Kidney (tissue), 14 donors: ENCODE results near the gene URI1. TPM values are rescaled to one million over a fixed set of nuclear protein-coding genes. Genes with fewer than 3 reads are reported as not detected.

Experiments
- DNase-seq, 5 donors: peaks; one replicate each; pipeline ENCODE4 v3.0.0-alpha.2; 2013 to 2020
- FAIRE-seq: peaks from 2 replicates; lab custom pipeline; 2012; peaks lifted over from hg19 to GRCh38; lab: Jason Lieb, UNC
- H3K27ac ChIP-seq, 2 donors: one replicate each; pipeline ENCODE4 v1.7.0; 2013; ENCODE audit warnings: low read depth in 2 of 2, low read length in 2 of 2, inconsistent platforms in 1 of 2
- H3K27me3 ChIP-seq: one replicate; pipeline ENCODE4 v1.7.1; 2013; ENCODE audit warnings: low read length, inconsistent platforms; ENCODE audit not compliant: control insufficient read depth, insufficient read depth
- H3K36me3 ChIP-seq, 3 donors: one replicate each; pipeline versions ENCODE4 v1.7.0 to v1.7.1; 2013; ENCODE audit warnings: low read length in 3 of 3, control low read depth in 1 of 3, inconsistent platforms in 1 of 3; ENCODE audit not compliant: insufficient read depth in 3 of 3, control insufficient read depth in 2 of 3
- H3K4me1 ChIP-seq, 3 donors: one replicate each; pipeline versions ENCODE4 v1.7.0 to v1.7.1; 2013; ENCODE audit warnings: low read length in 3 of 3, inconsistent platforms in 1 of 3, low read depth in 1 of 3; ENCODE audit not compliant: control insufficient read depth in 2 of 3, insufficient read depth in 2 of 3
- H3K4me3 ChIP-seq, 3 donors: one replicate each; pipeline versions ENCODE4 v1.7.0 to v1.8.1; 2013; ENCODE audit warnings: low read length in 3 of 3, control low read depth in 1 of 3, inconsistent platforms in 1 of 3
- H3K9ac ChIP-seq, 3 donors: one replicate each; pipeline versions ENCODE4 v1.7.0 to v1.7.1; 2013; ENCODE audit warnings: low read length in 3 of 3, control low read depth in 1 of 3, inconsistent platforms in 1 of 3
- H3K9me3 ChIP-seq, 3 donors: one replicate each; pipeline versions ENCODE4 v1.7.0 to v1.7.1; 2013; ENCODE audit warnings: low read length in 3 of 3, control low read depth in 1 of 3, inconsistent platforms in 1 of 3; ENCODE audit not compliant: control insufficient read depth in 2 of 3, insufficient read depth in 1 of 3
- CTCF ChIP-seq: IDR thresholded peaks from 3 replicates; pipeline ENCODE4 v1.5.1; 2012; ENCODE audit warnings: mild to moderate bottlenecking, moderate library complexity, borderline replicate concordance; ENCODE audit not compliant: insufficient read depth; ENCODE audit errors: extremely low read depth
- intact Hi-C: fragments of 100-400 bp; cut with DNase I; formaldehyde crosslinking; loops from one replicate; pipeline ENCODE4 v1.11.1; 2022
- polyA plus RNA-seq: library from polyadenylated mRNA; stranded (reverse); fragments of 350-450 nt; fragmentation: Illumina TruSeq; extraction: RNeasy Lipid Tissue Mini Kit (QIAGEN cat#74804); gene quantifications from one replicate; pipeline ENCODE4 v1.2.3, GENCODE V29; 2014; ENCODE audit warnings: low read depth, low replicate concordance; ENCODE audit not compliant: insufficient read depth
- total RNA-seq: library from RNA; stranded (reverse); fragmentation: NEBNext Ultra II Directional; extraction: Animal tissue kit (Norgen Biotek cat#: 25700); gene quantifications from one replicate; pipeline ENCODE4 v1.2.1, GENCODE V29; 2021
- donor health status: control.
- donor health status: control.
- donor health status: control.
- donor health status: control.
- donor health status: control.
- donor health status: DM: yes; HTN: yes; CAD: no.
- donor health status: Normal renal cell carcinoma (clear cell type).

Gene URI1
- total and polyA plus RNA-seq, 2 donors from 2014 or later: 34.8 to 56.3 TPM

GRCh38 chr19:30062907-30063649 is 121.0 kb downstream of the URI1 start:
- TF ChIP-seq CTCF: no peak
- Histone ChIP-seq H3K4me1 (no peaks in the 10 kb centered on the region), H3K9me3 (no peaks in the 10 kb centered on the region), H3K36me3 (no peaks in the 10 kb centered on the region), H3K27me3 (no peaks in the 10 kb centered on the region), H3K9ac (no peak overlapping the region), H3K4me3 (no peak overlapping the region), H3K27ac (no peak overlapping the region)
- intact Hi-C loops: no loop called here
- DNase-seq (peak in 1 of 5 donors; percentile 39), FAIRE-seq (no peak)

- no peaks in the 10 kb centered on the region for H3K9me3 ChIP-seq
- no peak overlapping the region for H3K27ac ChIP-seq
- H3K4me1 ChIP-seq: no peaks in the 10 kb centered on the region
- intact Hi-C loops: no loop called here
- no peak for TF ChIP-seq CTCF
- no peak overlapping the region for H3K9ac ChIP-seq
- no peaks in the 10 kb centered on the region for H3K27me3 ChIP-seq
- H3K4me3 ChIP-seq: no peak overlapping the region
- DNase-seq (peak in 1 of 5 donors; percentile 58), FAIRE-seq (no peak)
- H3K36me3 ChIP-seq: no peaks in the 10 kb centered on the region
These were observed 121.8 kb downstream of the URI1 start for GRCh38 chr19:30063650-30064347.

GRCh38 chr19:30064348-30064699 is 122.3 kb downstream of the URI1 start:
- peak in 1 of 5 donors; percentile 24 for DNase-seq
- intact Hi-C loops: no loop called here
- no peak overlapping the region for H3K27ac ChIP-seq
- no peaks in the 10 kb centered on the region for H3K27me3 ChIP-seq
- H3K4me3 ChIP-seq: no peak overlapping the region
- no peak for FAIRE-seq
- H3K9me3 ChIP-seq: no peaks in the 10 kb centered on the region
- no peak for TF ChIP-seq CTCF
- H3K9ac ChIP-seq: no peak overlapping the region
- H3K36me3 ChIP-seq: no peaks in the 10 kb centered on the region
- no peaks in the 10 kb centered on the region for H3K4me1 ChIP-seq
